Keratinocyte (primary cell): ENCODE data around the gene ADAM12.

ENCODE experiments used
- CTCF ChIP-seq, 3 experiments: IDR thresholded peaks in 1 of 3; conservative IDR thresholded peaks in 1 of 3; optimal IDR thresholded peaks in 1 of 3; 2 replicates in 2 of 3; 3 replicates in 1 of 3; pipeline versions ENCODE3 to v1.5.1; 2011; ENCODE audit warnings: low read length in 3 of 3, mild to moderate bottlenecking in 3 of 3, moderate library complexity in 2 of 3, control low read depth in 1 of 3, inconsistent platforms in 1 of 3; ENCODE audit not compliant: insufficient read depth in 2 of 3; ENCODE audit errors: extremely low read depth in 1 of 3
- EZH2 ChIP-seq: IDR thresholded peaks from one replicate; pipeline ENCODE4 v1.6.1; 2012; ENCODE audit warnings: inconsistent platforms, mild to moderate bottlenecking, low read length, moderate library complexity

GRCh38 chr10:125985557-125986240 lies 402.6 kb downstream of the ADAM12 start:
- TF ChIP-seq CTCF (optimal IDR thresholded peaks at IDR 0.05 in 1 of 3, IDR thresholded peaks at IDR 0.05 in 1 of 3, conservative IDR thresholded peaks at IDR 0.05 in 1 of 3; ENCODE audit: extremely low read depth in 1 of 3, insufficient read depth in 2 of 3, low read length in 3 of 3): no peak
- TF ChIP-seq EZH2: no peak
